AG04450 (cell line): ENCODE measurements around the gene ZNF827. TPM values are rescaled to one million over a fixed set of nuclear protein-coding genes. Genes with fewer than 3 reads are reported as not detected.

ENCODE experiments used
- CTCF ChIA-PET: fragments of 300-600, 350-600 bp; formaldehyde crosslinking; extraction: SDS; loops from one replicate; lab custom pipeline; 2022; ENCODE audit warnings: antibody characterized with exemption, inconsistent platforms; lab: Charles Lee
- POLR2A ChIA-PET: fragments of 350-600 bp; formaldehyde crosslinking; extraction: SDS; loops from one replicate; lab custom pipeline; 2021; ENCODE audit warnings: antibody characterized with exemption, inconsistent platforms; lab: Yijun Ruan, JAX
- DNase-seq: peaks from one replicate; pipeline ENCODE4 v3.0.0-alpha.2; 2011; ENCODE audit warnings: low read depth, low spot score
- H3K27ac ChIP-seq: one replicate; pipeline ENCODE4 v1.5.1; 2012; ENCODE audit warnings: low read depth, low read length, control low read depth
- H3K27me3 ChIP-seq: one replicate; pipeline ENCODE4 v1.6.0; 2012; ENCODE audit warnings: low read length; ENCODE audit not compliant: control insufficient read depth, insufficient read depth
- H3K4me3 ChIP-seq: 2 replicates; pipeline ENCODE4 v1.5.1; 2011; ENCODE audit warnings: mild to moderate bottlenecking, low read depth, low read length, control low read depth
- H3K9me3 ChIP-seq: 2 replicates; pipeline ENCODE4 v1.5.1; 2012; ENCODE audit warnings: low read length; ENCODE audit not compliant: control insufficient read depth, insufficient read depth
- CTCF ChIP-seq: IDR thresholded peaks from 2 replicates; pipeline ENCODE4 v1.5.1; 2011; ENCODE audit warnings: low read depth, low read length, control low read depth, inconsistent platforms
- polyA plus RNA-seq: library from polyadenylated mRNA; depleted of rRNA; stranded (reverse); fragments of >200 nt; gene quantifications from 2 replicates; pipeline ENCODE4 v1.2.3, GENCODE V29; 2011

Gene ZNF827
- polyA plus RNA-seq, 1 experiment, result 9.8 TPM

GRCh38 chr4:145843639-145844038 is 95.0 kb downstream of the ZNF827 start:
- Histone ChIP-seq H3K9me3 (no peaks in the 10 kb centered on the region), H3K27ac (peak overlapping the region; percentile 53), H3K4me3 (no peak overlapping the region), H3K27me3 (no peaks in the 10 kb centered on the region)
- no peak for TF ChIP-seq CTCF
- CTCF ChIA-PET, result interaction anchor here (1.2 kb wide), 1 partner anchor 25 kb away, joined by 3 read pairs; no protein-coding TSS in a partner anchor
- no peak for DNase-seq
- POLR2A ChIA-PET, result interaction anchor here (1.0 kb wide), 1 partner anchor 13 kb away, joined by 5 read pairs; no protein-coding TSS in a partner anchor

- H3K27me3 ChIP-seq, result no peaks in the 10 kb centered on the region
- DNase-seq, result peak; percentile 36
- POLR2A ChIA-PET, result interaction anchor here (1.0 kb wide), 1 partner anchor 13 kb away, joined by 5 read pairs; no protein-coding TSS in a partner anchor
- no peak overlapping the region for H3K4me3 ChIP-seq
- TF ChIP-seq CTCF, result no peak
- CTCF ChIA-PET, result interaction anchor here (1.2 kb wide), 1 partner anchor 26 kb away, joined by 3 read pairs; no protein-coding TSS in a partner anchor
- H3K9me3 ChIP-seq, result no peaks in the 10 kb centered on the region
- peak overlapping the region; percentile 53 for H3K27ac ChIP-seq
Measured at GRCh38 chr4:145843148-145843547, 95.5 kb downstream of the ZNF827 start.

- ChIA-PET CTCF (interaction anchor here (0.8 to 1.4 kb wide), 3 partner anchors 26 to 97 kb away, joined by 3 read pairs; no protein-coding TSS in a partner anchor), POLR2A (interaction anchor here (1.0 kb wide), 1 partner anchor 12 kb away, joined by 5 read pairs; no protein-coding TSS in a partner anchor)
Measured at GRCh38 chr4:145842224-145842887, 96.3 kb downstream of the ZNF827 start.

GRCh38 chr4:145840801-145841200 is 97.8 kb downstream of the ZNF827 start:
- POLR2A ChIA-PET, result no interaction called here

More at GRCh38 chr4:145842224-145842887, 96.3 kb downstream of the ZNF827 start:
- no peak for DNase-seq
- Histone ChIP-seq H3K27me3 (no peaks in the 10 kb centered on the region), H3K9me3 (no peaks in the 10 kb centered on the region), H3K27ac (no peak overlapping the region), H3K4me3 (no peak overlapping the region)
- no peak for TF ChIP-seq CTCF

More at GRCh38 chr4:145840801-145841200, 97.8 kb downstream of the ZNF827 start:
- no peak overlapping the region for H3K4me3 ChIP-seq
- H3K9me3 ChIP-seq, result no peaks in the 10 kb centered on the region
- no peaks in the 10 kb centered on the region for H3K27me3 ChIP-seq
- CTCF ChIA-PET, result no interaction called here
- H3K27ac ChIP-seq, result no peak overlapping the region
- TF ChIP-seq CTCF, result no peak
- DNase-seq, result no peak
